Omental fat pad (tissue), 4 donors: ENCODE data around the gene SEC24A. TPM values are rescaled to one million over a fixed set of nuclear protein-coding genes. Genes with fewer than 3 reads are reported as not detected.
"Not testable (repeated sequence)": the region's sequence is repeated elsewhere in the genome, so short reads cannot be mapped to it uniquely, and the experiment has no call there.

ENCODE experiments used
- ATAC-seq: fragments of 150-250 bp; one replicate; pipeline ENCODE4 v1.9.1; 2016; ENCODE audit warnings: mild to moderate bottlenecking, moderate library complexity; ENCODE audit not compliant: low FRiP score
- DNase-seq: peaks from one replicate; pipeline ENCODE4 v3.0.0-alpha.2; 2019; ENCODE audit warnings: low spot score
- total RNA-seq, 4 donors: library from RNA; depleted of rRNA; stranded (reverse); fragments of >200 nt; gene quantifications; one replicate each; pipeline ENCODE4 v1.1.0, GENCODE V29; 2016
- TF ChIP-seq, protein P1 (sequence below), 3 donors: fragments of 450-650 bp; IDR thresholded peaks; one replicate each; pipeline ENCODE4 v1.5.1; 2016 to 2017; ENCODE audit warnings: antibody characterized with exemption in 3 of 3, mild to moderate bottlenecking in 3 of 3, moderate library complexity in 2 of 3

SEC24A gene
- total RNA-seq, 4 donors from 2014 or later: 20.6 to 33.4 (median 27.9) TPM

DNA sequence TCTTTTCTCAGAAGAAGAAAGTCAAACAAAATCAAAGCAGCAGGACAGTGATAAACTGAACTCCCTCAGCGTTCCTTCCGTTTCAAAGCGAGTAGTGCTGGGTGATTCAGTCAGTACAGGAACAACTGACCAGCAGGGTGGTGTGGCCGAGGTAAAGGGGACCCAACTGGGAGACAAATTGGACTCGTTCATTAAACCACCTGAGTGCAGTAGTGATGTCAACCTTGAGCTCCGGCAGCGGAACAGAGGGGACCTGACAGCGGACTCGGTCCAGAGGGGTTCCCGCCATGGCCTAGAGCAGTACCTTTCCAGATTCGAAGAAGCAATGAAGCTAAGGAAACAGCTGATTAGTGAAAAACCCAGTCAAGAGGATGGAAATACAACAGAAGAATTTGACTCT is 92.5 kb downstream of the SEC24A start:
- TF ChIP-seq, protein P1, sequence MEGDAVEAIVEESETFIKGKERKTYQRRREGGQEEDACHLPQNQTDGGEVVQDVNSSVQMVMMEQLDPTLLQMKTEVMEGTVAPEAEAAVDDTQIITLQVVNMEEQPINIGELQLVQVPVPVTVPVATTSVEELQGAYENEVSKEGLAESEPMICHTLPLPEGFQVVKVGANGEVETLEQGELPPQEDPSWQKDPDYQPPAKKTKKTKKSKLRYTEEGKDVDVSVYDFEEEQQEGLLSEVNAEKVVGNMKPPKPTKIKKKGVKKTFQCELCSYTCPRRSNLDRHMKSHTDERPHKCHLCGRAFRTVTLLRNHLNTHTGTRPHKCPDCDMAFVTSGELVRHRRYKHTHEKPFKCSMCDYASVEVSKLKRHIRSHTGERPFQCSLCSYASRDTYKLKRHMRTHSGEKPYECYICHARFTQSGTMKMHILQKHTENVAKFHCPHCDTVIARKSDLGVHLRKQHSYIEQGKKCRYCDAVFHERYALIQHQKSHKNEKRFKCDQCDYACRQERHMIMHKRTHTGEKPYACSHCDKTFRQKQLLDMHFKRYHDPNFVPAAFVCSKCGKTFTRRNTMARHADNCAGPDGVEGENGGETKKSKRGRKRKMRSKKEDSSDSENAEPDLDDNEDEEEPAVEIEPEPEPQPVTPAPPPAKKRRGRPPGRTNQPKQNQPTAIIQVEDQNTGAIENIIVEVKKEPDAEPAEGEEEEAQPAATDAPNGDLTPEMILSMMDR (IDR thresholded peaks at IDR 0.05): no peak
- ATAC-seq (no peak), DNase-seq (no peak)

DNA sequence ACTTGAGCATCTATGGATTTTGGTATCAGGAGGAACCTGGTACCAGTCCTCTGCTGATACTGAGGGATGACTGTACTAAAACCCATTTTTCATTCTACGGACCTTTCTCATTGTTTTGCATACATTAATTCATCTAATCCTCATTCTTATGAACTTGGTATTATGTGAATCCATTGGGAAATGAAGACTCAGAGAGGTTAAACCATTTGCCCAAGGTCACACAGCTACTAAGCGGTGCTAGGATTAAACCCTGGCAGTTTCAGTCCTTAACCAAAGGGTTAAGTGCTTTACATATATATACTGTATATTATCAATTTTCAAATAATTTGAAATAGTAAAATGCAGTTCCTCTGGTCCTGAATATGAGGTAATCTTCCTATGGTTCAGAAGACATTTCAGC is 93.5 kb downstream of the SEC24A start:
- no peak for DNase-seq
- TF ChIP-seq, protein P1 (IDR thresholded peaks at IDR 0.05): no peak
- no peak for ATAC-seq

DNA sequence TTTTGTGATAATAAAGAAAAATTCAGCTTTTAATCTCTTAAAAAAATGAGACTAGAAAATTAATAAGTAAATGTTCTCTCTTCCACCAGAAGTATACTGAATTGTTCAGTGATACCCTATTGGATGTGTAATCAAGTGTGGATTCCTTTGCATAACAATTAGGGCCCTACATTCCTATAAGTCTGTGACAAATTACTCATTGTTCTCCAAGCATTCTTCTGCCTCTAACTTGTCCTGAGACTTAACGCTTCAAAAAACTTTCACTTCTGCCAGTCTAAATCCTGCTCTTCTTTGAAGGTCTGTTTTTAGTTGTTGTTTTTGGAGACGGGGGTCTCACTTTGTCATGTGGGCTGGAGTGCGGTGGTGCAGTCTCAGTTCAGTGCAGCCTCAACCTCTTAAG is 100.8 kb downstream of the SEC24A start:
- ATAC-seq (no peak), DNase-seq (no peak)
- TF ChIP-seq, protein P1 (IDR thresholded peaks at IDR 0.05): no peak

DNA sequence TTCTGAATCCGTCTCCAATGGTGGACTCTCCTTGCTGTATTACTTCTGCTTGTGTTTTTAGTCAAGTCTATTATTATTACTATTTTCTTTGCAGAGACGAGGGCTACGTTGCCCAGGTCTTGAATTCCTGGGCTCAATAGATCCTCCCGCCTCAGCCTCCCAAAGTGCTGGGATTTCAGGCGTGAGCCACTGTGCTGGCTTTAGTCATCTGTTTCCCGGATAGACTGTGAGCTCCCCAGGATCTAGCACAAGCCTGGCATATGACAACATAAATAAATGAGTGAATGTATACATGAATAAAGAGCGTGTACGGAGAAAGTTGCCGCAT is 109.6 kb downstream of the SEC24A start:
- DNase-seq (no peak), ATAC-seq (peak; percentile 60)
- TF ChIP-seq, protein P1 (IDR thresholded peaks at IDR 0.05): no peak

DNA sequence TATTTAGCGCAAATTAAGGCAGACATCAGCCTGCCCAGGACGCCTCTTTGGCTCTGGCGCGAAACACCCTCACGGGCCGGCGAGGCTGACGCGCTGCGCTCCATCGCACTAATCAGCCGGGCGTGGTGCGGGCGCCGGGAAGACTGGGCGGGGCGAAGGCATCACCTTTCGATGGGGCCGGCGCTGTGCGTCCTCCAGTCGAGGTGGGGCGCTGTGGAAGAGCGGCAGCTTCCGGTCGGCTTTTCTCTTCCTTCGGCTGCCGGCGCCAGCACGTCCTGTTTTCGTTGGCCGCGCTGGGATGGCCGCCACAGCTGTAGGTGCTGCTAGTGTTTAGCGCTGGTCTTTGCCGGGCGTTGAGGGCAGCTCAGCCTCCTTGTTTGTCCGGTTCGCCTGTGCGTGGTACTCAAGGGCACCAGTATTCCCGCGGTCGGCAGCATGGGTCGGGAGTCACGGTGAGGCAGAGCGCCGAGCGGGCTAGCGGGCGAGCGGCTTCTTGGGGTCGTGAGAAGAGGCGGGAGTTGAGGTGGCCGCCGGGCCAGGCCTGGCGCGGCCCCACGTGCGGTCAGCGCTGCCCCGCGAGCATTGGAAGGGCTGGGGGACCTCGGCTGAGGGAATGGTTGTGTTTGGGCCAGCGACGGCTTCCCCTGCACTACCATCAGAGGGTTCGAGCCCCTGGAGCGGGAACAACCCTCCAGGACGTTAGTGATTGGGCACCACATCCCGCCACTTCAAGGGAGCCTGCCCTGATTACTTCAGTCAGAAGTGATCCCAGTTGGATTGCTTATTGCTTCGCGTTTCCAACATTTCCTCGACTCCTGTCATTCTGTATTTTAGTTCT is 110.1 kb downstream of the SEC24A start, which contains the start of gene DDX46:
Gene DDX46 (plus strand): TSS at position 276 of the 838 bp plus-strand sequence. CDS start 160 bp downstream, at position 436.
- TF ChIP-seq, protein P1 (IDR thresholded peaks at IDR 0.05): no peak
- peak; percentile 79 for DNase-seq
- peak; percentile 100 for ATAC-seq

DNA sequence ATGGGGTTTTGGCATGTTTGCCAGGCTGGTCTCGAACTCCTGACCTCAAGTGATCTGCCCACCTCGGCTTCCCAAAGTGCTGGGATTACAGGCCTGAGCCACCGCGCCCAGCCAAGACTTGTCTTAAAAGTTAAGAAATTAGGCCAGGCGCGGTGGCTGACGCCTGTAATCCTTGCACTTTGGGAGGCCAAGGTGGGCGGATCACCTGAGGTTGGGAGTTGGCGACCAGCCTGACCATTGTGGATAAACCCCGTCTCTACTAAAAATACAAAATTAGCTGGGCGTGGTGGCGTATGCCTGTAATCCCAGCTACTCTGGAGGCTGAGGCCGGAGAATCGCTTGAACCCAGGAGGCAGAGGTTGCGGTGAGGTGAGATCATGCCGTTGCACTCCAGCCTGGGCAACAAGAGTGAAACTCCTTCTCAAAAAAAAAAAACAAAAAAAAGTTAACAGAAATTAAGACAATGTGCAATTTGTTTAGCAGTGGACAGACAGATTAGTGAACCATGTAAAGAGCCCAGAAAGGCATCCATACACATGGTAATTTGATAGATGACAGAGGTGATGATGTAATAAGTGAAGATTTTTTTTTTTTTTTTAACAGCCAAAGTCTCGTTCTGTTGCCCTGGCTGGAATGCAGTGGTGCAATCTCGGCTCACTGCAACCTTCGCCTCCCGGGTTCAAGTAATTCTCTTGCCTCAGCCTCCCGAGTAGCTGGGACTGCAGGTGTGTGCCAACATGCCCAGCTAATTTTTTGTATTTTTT is 119.1 kb downstream of the SEC24A start:
- ATAC-seq, DNase-seq: not testable (repeated sequence)

DNA sequence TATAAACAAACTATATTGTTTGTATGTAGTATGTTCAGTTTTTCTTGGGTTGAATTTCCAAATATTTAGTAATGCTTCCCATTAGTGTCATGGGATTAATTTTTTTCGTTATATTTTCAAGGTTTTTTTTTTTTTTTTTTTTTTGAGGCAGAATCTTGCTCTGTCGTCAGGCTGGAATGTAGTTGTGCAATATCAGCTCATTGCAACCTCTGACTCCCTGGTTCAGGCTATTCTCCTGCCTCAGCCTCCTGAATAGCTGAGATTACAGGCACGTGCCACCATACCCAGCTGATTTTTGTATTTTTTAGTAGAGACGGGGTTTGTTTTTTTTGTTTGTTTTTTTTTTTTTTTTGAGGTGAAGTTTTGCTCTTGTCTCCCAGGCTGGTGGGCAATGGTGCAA is 120.6 kb downstream of the SEC24A start:
- ATAC-seq (no peak), DNase-seq (no peak)
- TF ChIP-seq, protein P1 (IDR thresholded peaks at IDR 0.05): no peak
